ENCODE data around the gene TOX2. TPM values are rescaled to one million over a fixed set of nuclear protein-coding genes. Genes with fewer than 3 reads are reported as not detected.

The TOX2 gene
- total RNA-seq, 1 donor from 2014 or later = 0.16 TPM

- Mint-ChIP-seq H3K4me1 (ENCODE audit: low read depth, unreplicated experiment) (peaks cover 4% of the 10 kb centered on the region), H3K4me3 (ENCODE audit: unreplicated experiment) (no peak overlapping the region), H3K9me3 (ENCODE audit: unreplicated experiment) (peaks cover 3% of the 10 kb centered on the region), H3K27me3 (ENCODE audit: low read depth, unreplicated experiment) (peaks cover 6% of the 10 kb centered on the region), H3K27ac (ENCODE audit: unreplicated experiment) (no peak overlapping the region), H3K36me3 (ENCODE audit: low read depth, unreplicated experiment) (peaks cover 11% of the 10 kb centered on the region)
- FAIRE-seq = no peak
- DNase-seq (ENCODE audit: low read depth) = no peak
- no peak overlapping the region for H3K27ac ChIP-seq (ENCODE audit: low read depth, low read length)
- no peak overlapping the region for H2AFZ ChIP-seq (ENCODE audit: low read depth, low read length)
- H3K27me3 ChIP-seq (ENCODE audit: insufficient read depth, low read length) = peaks cover 4% of the 10 kb centered on the region
- no peak for TF ChIP-seq CTCF (IDR thresholded peaks at IDR 0.05; ENCODE audit: insufficient read depth, low read depth, low read length)
- TF ChIP-seq EZH2 (IDR thresholded peaks at IDR 0.05; ENCODE audit: insufficient read depth, low read length) = no peak
- H3K4me1 ChIP-seq (ENCODE audit: insufficient read depth, low read length) = no peaks in the 10 kb centered on the region
- H4K20me1 ChIP-seq (ENCODE audit: insufficient read depth, low read length) = no peaks in the 10 kb centered on the region
- H3K36me3 ChIP-seq (ENCODE audit: insufficient read depth, low read length) = no peaks in the 10 kb centered on the region
- no peak overlapping the region for H3K4me2 ChIP-seq (ENCODE audit: low read length)
- H3K4me3 ChIP-seq (ENCODE audit: insufficient read depth, low read depth, low read length) = no peak overlapping the region
- no peaks in the 10 kb centered on the region for H3K79me2 ChIP-seq (ENCODE audit: insufficient read depth, low read length)
- H3K9ac ChIP-seq (ENCODE audit: low read length) = no peak overlapping the region
- no peaks in the 10 kb centered on the region for H3K9me3 ChIP-seq (ENCODE audit: insufficient read depth, low read depth, low read length)
Measured at GRCh38 chr20:44118185-44119033, 203.8 kb downstream of the TOX2 start.

Other genes starting within 250 kb of the TOX2 start
- gene MYBL2, start 247.7 kb upstream of the TOX2 start, total RNA-seq = 3.0 and 6.2 TPM in 2 replicates
- gene GTSF1L, start 187.8 kb upstream of the TOX2 start, total RNA-seq = not detected in 2 replicates